Adrenal gland (tissue), 5 donors: Measurements from ENCODE around the gene FYN.

Experiments used
- POLR2A ChIP-seq, 2 donors: fragments of 450-650 bp; IDR thresholded peaks; one replicate each; pipeline ENCODE4 v1.6.1; 2017; ENCODE audit warnings: antibody characterized with exemption in 2 of 2, mild to moderate bottlenecking in 2 of 2, moderate library complexity in 1 of 2
- TF ChIP-seq, protein P1 (sequence below), 6 experiments: fragments of 450-650 bp in 4 of 6; fragments of 200-600 bp in 2 of 6; sonication (generic) in 1 of 6; IDR thresholded peaks; 1 replicate in 5 of 6; 2 replicates in 1 of 6; pipeline versions ENCODE4 v1.5.1 to v1.8.0; 2016 to 2021; ENCODE audit warnings: antibody characterized with exemption in 6 of 6, mild to moderate bottlenecking in 2 of 6, moderate library complexity in 1 of 6
- donor health status: DM: no; HTN: no; CAD: no.

DNA sequence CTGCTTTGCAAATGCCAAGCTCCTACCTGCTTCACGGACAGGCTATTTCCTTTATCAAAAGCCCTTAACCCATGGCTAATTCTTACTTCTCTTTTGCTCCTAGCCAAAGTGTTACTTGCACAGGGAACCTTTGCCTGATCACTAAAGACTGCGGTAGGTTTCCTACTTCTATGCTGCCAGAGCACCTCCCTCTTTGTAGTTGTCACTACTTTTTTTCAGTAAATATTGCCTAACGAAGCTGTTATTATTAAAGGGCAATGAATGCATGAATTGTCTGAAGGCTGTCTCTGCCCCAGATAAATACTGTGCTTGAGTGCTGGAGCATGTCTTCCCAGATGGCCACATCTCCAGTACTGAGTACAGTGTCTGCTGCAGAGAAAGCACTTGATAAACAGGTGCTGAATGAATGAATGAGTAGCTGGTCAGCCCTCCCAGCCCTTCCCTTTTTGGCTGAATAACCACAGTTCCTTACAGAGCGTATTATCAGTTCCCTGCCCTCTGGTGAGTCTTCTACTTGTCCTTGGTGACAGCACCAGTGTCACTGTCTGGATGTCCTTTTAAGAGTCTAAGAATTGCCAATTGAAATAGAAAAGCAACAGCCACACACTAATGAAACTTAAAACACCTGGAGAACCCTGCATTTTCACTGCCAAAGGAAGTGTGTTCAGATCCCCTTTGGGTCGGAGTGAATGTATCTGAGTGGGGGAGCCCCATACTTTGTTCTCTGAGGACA is 194.0 kb downstream of the FYN start:
- TF ChIP-seq, protein P1, sequence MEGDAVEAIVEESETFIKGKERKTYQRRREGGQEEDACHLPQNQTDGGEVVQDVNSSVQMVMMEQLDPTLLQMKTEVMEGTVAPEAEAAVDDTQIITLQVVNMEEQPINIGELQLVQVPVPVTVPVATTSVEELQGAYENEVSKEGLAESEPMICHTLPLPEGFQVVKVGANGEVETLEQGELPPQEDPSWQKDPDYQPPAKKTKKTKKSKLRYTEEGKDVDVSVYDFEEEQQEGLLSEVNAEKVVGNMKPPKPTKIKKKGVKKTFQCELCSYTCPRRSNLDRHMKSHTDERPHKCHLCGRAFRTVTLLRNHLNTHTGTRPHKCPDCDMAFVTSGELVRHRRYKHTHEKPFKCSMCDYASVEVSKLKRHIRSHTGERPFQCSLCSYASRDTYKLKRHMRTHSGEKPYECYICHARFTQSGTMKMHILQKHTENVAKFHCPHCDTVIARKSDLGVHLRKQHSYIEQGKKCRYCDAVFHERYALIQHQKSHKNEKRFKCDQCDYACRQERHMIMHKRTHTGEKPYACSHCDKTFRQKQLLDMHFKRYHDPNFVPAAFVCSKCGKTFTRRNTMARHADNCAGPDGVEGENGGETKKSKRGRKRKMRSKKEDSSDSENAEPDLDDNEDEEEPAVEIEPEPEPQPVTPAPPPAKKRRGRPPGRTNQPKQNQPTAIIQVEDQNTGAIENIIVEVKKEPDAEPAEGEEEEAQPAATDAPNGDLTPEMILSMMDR (IDR thresholded peaks at IDR 0.05): no peak
- TF ChIP-seq POLR2A (IDR thresholded peaks at IDR 0.05): no peak
